ENCODE measurements around the gene DOK1.
"Not testable (repeated sequence)": the region's sequence is repeated elsewhere in the genome, so short reads cannot be mapped to it uniquely, and the experiment has no call there.

DOK1 gene

GRCh38 chr2:74558284-74559230 is 4.0 kb downstream of the DOK1 start:
- Mint-ChIP-seq H3K4me1 (ENCODE audit: low read depth in 2 of 2) (peaks cover 14 to 16% of the 10 kb centered on the region in 2 donors), H3K4me3 (no peak overlapping the region), H3K9me3 (no peaks in the 10 kb centered on the region), H3K27ac (no peak overlapping the region), H3K27me3 (peaks cover 13 to 37% of the 10 kb centered on the region in 2 donors), H3K36me3 (ENCODE audit: insufficient read depth) (peaks cover 17% of the 10 kb centered on the region)
- no peak for ATAC-seq (replicated peaks)
- DNase-seq: no peak

DNA sequence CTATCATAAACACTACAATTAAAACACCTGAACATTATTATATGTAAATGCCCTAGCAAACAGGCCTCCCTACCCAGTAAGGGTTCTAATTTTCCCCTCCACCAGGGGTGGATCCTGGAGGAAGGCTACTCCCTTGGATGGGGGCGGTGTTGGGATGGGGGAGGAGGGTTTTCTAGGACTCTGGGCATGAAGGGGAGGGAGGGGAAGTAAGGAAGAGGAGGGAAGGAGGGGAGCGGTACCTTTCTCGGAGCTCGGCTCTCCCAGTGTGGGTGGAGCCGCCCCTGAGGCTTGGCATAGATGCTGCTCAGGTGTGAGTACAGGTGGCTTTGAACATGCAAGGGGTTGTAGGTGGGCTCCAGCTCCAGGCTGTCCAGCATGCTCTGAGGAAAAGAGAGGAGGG is 5.4 kb downstream of the DOK1 start:
- H3K27ac Mint-ChIP-seq: peak overlapping the region in 1 of 2 donors; percentile 23
- peaks cover 12 to 13% of the 10 kb centered on the region in 2 donors for H3K4me1 Mint-ChIP-seq (ENCODE audit: low read depth in 2 of 2)
- H3K4me3 Mint-ChIP-seq: no peak overlapping the region
- ATAC-seq (replicated peaks) (no peak), DNase-seq (no peak)
- peaks cover 20 to 46% of the 10 kb centered on the region in 2 donors for H3K27me3 Mint-ChIP-seq
- H3K9me3 Mint-ChIP-seq: no peaks in the 10 kb centered on the region
- H3K36me3 Mint-ChIP-seq (ENCODE audit: insufficient read depth): peaks cover 5% of the 10 kb centered on the region

DNA sequence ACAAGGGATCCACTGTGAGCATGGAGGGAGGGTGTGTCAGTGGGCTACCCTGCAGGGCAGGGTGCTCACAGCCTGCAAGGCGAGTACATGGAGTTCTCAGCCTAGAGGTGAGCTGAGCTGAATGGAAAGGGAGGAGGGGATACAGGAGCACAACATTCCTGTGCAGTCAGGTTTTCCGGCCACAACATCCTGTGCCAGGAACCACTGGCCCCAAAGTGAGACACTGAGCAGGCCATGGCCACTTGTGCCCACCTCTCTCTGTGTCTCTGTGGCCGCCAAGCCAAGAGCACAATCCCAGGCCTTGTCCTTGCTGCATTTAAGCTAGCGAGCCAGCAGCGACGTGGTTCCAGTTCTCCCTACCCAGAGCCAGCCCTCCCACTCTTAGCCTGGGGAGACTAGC is 6.1 kb downstream of the DOK1 start:
- Mint-ChIP-seq H3K36me3 (ENCODE audit: insufficient read depth) (peaks cover under 1% of the 10 kb centered on the region), H3K27me3 (peaks cover 22 to 49% of the 10 kb centered on the region in 2 donors), H3K27ac (no peak overlapping the region), H3K9me3 (no peaks in the 10 kb centered on the region), H3K4me1 (ENCODE audit: low read depth in 2 of 2) (peaks cover 6 to 8% of the 10 kb centered on the region in 2 donors), H3K4me3 (no peak overlapping the region)
- ATAC-seq (replicated peaks) (no peak), DNase-seq (no peak)

GRCh38 chr2:74561022-74561421 is 6.5 kb downstream of the DOK1 start:
- H3K4me1 Mint-ChIP-seq (ENCODE audit: low read depth in 2 of 2); H3K4me3 Mint-ChIP-seq; H3K36me3 Mint-ChIP-seq (ENCODE audit: insufficient read depth); DNase-seq; ATAC-seq (replicated peaks); H3K9me3 Mint-ChIP-seq; H3K27ac Mint-ChIP-seq: not testable (repeated sequence)
- peaks cover 26 to 53% of the 10 kb centered on the region in 2 donors for H3K27me3 Mint-ChIP-seq

DNA sequence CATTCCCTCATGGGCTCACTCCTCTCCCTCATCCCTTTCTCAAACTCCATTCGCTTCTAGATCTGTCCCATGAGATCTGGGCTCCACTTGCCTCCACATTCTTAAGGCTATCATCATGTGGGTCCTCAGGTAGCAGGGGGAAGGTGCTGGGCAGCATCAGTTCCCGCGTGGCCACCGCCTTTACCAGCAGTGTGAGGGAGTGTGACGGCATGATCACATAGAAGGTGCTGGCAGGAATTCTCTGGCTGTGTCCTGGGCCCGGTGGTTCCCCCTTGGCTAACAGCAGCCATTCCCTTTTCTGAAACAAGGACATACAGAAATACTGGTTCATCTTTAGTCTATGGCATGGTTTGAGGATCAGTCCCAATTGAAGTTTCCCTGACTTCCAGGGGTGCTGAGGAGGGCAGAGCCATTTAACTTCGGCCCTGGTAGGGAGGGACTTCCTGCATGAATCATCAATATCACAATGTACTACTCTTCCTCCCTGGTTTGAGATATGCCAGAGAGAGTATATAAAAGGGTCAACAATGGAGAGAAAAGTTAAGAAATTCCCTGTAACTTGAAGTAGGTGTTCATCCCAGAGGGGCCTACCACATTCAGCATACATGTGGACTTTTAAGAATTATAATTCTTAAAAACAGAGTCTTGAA is 7.7 kb downstream of the DOK1 start:
- H3K27me3 Mint-ChIP-seq: peaks cover 30 to 53% of the 10 kb centered on the region in 2 donors
- no peaks in the 10 kb centered on the region for H3K36me3 Mint-ChIP-seq (ENCODE audit: insufficient read depth)
- H3K27ac Mint-ChIP-seq: no peak overlapping the region
- H3K9me3 Mint-ChIP-seq: no peaks in the 10 kb centered on the region
- no peak overlapping the region for H3K4me3 Mint-ChIP-seq
- ATAC-seq (replicated peaks): no peak
- DNase-seq: no peak
- H3K4me1 Mint-ChIP-seq (ENCODE audit: low read depth in 2 of 2): peaks cover 6 to 8% of the 10 kb centered on the region in 2 donors

DNA sequence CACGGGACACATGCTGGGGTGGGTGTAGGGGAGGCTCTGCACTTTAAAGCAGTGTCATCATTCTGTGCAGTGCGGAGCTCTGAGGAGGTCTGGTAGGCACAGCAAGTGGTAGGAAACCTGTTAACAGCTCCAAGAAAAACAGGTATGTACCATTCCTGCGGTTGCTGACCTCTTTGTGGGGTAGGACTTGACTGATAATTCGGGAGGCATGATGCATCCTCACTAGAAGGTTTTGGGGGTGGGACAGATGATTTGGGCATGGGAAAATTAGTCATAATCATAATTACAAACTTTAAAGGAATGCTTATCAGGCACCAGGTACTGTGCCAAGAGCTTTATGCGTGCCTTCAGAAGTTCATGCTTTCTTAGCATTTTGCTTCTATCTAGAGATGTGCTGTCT is 9.7 kb downstream of the DOK1 start:
- H3K27me3 Mint-ChIP-seq: peaks cover 40 to 63% of the 10 kb centered on the region in 2 donors
- no peaks in the 10 kb centered on the region for H3K36me3 Mint-ChIP-seq (ENCODE audit: insufficient read depth)
- no peak overlapping the region for H3K27ac Mint-ChIP-seq
- no peak for ATAC-seq (replicated peaks)
- H3K4me3 Mint-ChIP-seq: no peak overlapping the region
- DNase-seq: no peak
- H3K4me1 Mint-ChIP-seq (ENCODE audit: low read depth in 2 of 2): peaks cover 6 to 8% of the 10 kb centered on the region in 2 donors
- no peaks in the 10 kb centered on the region for H3K9me3 Mint-ChIP-seq

- ATAC-seq (replicated peaks): no peak
- DNase-seq: no peak
- Mint-ChIP-seq H3K36me3 (ENCODE audit: insufficient read depth) (no peaks in the 10 kb centered on the region), H3K27me3 (peaks cover 40 to 49% of the 10 kb centered on the region in 2 donors), H3K9me3 (no peaks in the 10 kb centered on the region), H3K4me3 (no peak overlapping the region), H3K4me1 (ENCODE audit: low read depth in 2 of 2) (no peaks in the 10 kb centered on the region), H3K27ac (no peak overlapping the region)
Measured at GRCh38 chr2:74566076-74566753, 11.7 kb downstream of the DOK1 start.

DNA sequence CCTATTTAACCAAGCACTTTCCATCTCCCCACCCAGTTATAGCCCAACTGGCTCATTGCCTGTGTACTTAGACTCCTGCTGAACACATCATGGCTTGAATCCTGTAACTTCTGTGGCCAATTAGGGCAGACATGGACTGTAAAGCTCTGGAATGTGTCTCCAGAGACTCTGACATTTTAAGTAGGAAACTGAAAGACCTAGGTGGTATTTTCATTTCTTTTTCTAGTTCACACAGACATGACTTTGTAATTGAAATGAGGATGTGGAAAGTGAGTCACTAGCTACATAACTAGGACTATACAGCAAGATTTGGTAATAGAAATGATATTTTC is 12.2 kb downstream of the DOK1 start:
- no peak overlapping the region for H3K4me3 Mint-ChIP-seq
- H3K4me1 Mint-ChIP-seq (ENCODE audit: low read depth in 2 of 2): no peaks in the 10 kb centered on the region
- no peaks in the 10 kb centered on the region for H3K9me3 Mint-ChIP-seq
- no peaks in the 10 kb centered on the region for H3K36me3 Mint-ChIP-seq (ENCODE audit: insufficient read depth)
- ATAC-seq (replicated peaks): no peak
- no peak for DNase-seq
- peaks cover 38 to 44% of the 10 kb centered on the region in 2 donors for H3K27me3 Mint-ChIP-seq
- H3K27ac Mint-ChIP-seq: no peak overlapping the region

- Mint-ChIP-seq H3K4me1 (ENCODE audit: low read depth in 2 of 2) (no peaks in the 10 kb centered on the region), H3K4me3 (no peak overlapping the region), H3K27me3 (peaks cover 28 to 32% of the 10 kb centered on the region in 2 donors), H3K27ac (no peak overlapping the region), H3K36me3 (ENCODE audit: insufficient read depth) (no peaks in the 10 kb centered on the region), H3K9me3 (no peaks in the 10 kb centered on the region)
- DNase-seq: no peak
- ATAC-seq (replicated peaks): no peak
Measured at GRCh38 chr2:74567881-74568280, 13.4 kb downstream of the DOK1 start.

DNA sequence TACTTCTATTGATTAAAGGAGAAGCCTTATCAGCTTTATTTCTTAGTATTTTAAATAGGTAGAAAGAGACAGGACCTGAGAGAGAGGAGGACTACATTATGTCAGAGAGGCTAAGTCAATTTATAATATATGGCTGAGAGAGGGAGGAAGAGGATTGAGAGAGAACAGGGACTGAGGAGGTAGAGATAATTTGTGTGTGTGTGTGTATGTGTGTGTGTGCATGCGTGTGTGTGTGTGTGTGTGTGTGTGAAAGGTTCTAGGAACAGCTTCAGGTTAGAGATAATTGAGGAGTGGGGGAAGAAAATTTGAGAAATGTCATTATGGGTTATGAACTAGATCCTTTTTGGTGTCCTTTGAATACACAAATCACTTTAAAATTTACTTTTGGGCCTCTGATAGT is 15.2 kb downstream of the DOK1 start:
- no peaks in the 10 kb centered on the region for H3K36me3 Mint-ChIP-seq (ENCODE audit: insufficient read depth)
- no peaks in the 10 kb centered on the region for H3K9me3 Mint-ChIP-seq
- peaks cover 17 to 20% of the 10 kb centered on the region in 2 donors for H3K27me3 Mint-ChIP-seq
- H3K4me1 Mint-ChIP-seq (ENCODE audit: low read depth in 2 of 2): peaks cover 8 to 12% of the 10 kb centered on the region in 2 donors
- DNase-seq: no peak
- ATAC-seq (replicated peaks): no peak
- no peak overlapping the region for H3K27ac Mint-ChIP-seq
- no peak overlapping the region for H3K4me3 Mint-ChIP-seq

DNA sequence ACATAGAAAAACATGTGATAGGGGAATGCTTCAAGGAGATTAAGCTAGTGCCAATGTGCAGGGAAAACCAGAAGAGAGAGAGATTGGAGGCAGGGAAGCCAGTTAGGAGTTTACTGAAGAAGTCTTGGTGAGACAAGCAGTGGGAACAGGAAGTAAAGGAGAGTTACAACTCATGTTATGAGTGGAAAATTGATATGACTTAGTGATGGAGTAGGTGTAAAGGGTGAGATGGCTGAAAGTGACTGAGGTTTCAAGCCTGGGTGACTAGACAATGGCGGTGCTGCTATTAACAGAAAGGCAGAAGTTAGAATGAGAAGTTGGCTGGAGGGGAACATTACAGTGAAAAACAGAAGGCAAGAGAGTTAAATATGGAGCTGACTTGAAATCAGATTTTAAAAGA is 16.5 kb downstream of the DOK1 start:
- ATAC-seq (replicated peaks): no peak
- no peak overlapping the region for H3K27ac Mint-ChIP-seq
- no peaks in the 10 kb centered on the region for H3K9me3 Mint-ChIP-seq
- H3K27me3 Mint-ChIP-seq: peaks cover 11 to 14% of the 10 kb centered on the region in 2 donors
- peaks cover 9 to 13% of the 10 kb centered on the region in 2 donors for H3K4me1 Mint-ChIP-seq (ENCODE audit: low read depth in 2 of 2)
- no peak for DNase-seq
- H3K36me3 Mint-ChIP-seq (ENCODE audit: insufficient read depth): no peaks in the 10 kb centered on the region
- no peak overlapping the region for H3K4me3 Mint-ChIP-seq

DNA sequence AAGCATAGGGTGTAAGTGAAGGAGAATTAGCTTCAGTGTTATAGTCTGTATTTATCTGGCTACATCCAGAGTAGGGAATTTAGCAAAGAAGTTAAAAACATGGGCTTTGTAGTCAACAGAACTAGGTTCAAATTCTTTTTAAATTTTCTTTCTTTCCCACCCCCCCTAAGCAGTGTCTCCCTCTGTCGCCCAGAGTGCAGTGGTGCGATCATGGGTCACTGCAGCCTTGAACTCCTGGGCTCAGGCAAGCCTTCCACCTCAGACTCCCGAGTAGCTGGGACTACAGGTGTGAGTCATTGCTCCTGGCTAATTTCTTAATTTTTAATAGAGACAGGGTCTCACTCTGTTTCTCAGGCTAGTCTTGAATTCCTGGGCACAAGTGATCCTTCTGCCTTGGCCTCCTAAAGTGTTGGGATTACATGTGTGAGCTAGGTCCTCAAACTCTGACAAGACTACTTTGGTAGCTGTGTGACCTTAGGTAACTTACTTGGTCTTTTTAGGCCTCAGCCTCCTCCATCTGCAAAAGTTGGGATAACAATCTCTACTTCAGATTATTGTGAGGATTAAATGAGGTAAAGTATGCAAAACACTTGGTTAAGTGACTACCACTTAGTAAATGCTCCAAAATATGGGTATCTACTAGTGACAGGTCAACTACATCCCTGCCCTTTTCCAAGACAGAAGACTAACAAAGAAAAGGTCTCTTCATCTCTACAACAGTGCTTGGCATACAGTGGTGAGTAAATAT is 17.8 kb downstream of the DOK1 start:
- H3K4me3 Mint-ChIP-seq: no peak overlapping the region
- H3K27me3 Mint-ChIP-seq: peaks cover 10 to 21% of the 10 kb centered on the region in 2 donors
- H3K27ac Mint-ChIP-seq: no peak overlapping the region
- H3K4me1 Mint-ChIP-seq (ENCODE audit: low read depth in 2 of 2): peaks cover 9 to 13% of the 10 kb centered on the region in 2 donors
- H3K36me3 Mint-ChIP-seq (ENCODE audit: insufficient read depth): no peaks in the 10 kb centered on the region
- DNase-seq: no peak
- no peak for ATAC-seq (replicated peaks)
- no peaks in the 10 kb centered on the region for H3K9me3 Mint-ChIP-seq

Data from effector memory CD8-positive, alpha-beta T cell (primary cell).